ENCODE results near the gene OPHN1.

OPHN1 gene

GRCh38 chrX:68209008-68209407 is 224.3 kb downstream of the OPHN1 start:
- no peak overlapping the region for H3K27ac ChIP-seq (ENCODE audit: low read depth, low read length)
- H3K4me3 ChIP-seq (ENCODE audit: low read depth in 1 of 2, low read length in 2 of 2): no peak overlapping the region
- no peaks in the 10 kb centered on the region for H3K4me1 ChIP-seq (ENCODE audit: control insufficient read depth in 1 of 2, insufficient read depth in 2 of 2, low read length in 2 of 2)
- H3K9me3 ChIP-seq (ENCODE audit: control insufficient read depth in 1 of 2, low read length in 2 of 2): no peaks in the 10 kb centered on the region
- H3K36me3 ChIP-seq (ENCODE audit: control insufficient read depth in 1 of 2, insufficient read depth in 2 of 2, low read length in 2 of 2): peaks cover 0 to 3% of the 10 kb centered on the region in 2 donors
- H3K9ac ChIP-seq (ENCODE audit: low read depth in 1 of 2, low read length in 2 of 2): no peak overlapping the region
- no peaks in the 10 kb centered on the region for H3K27me3 ChIP-seq (ENCODE audit: control insufficient read depth in 1 of 2, insufficient read depth in 2 of 2, low read length in 2 of 2)

DNA sequence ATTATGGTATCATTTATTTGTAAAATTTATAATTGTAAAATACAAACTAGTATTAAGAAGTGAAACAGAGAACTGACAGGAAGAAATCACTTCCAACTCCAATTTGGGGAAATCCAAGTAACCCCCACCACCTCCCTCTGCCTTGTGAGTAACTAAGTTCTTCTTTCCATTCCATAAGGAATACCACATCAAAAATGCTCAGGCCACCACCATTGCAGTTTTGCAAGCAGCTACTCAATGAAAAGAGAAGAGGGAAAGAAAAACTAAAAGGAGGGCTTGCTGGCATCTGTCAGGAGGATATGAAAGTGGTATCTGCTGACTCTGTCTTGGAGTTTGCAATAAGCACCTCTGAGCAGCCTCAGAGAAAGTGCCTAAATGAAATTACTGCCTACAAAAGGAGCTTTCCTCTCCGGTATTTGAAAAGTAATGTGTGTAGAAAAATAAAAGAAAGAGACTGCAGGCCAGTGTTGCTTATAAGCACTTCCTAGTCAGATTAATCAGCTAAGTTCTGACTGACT is 228.7 kb downstream of the OPHN1 start:
- H3K27ac ChIP-seq (ENCODE audit: low read depth, low read length): no peak overlapping the region
- H3K4me3 ChIP-seq (ENCODE audit: low read depth in 1 of 2, low read length in 2 of 2): no peak overlapping the region
- peaks cover 3 to 4% of the 10 kb centered on the region in 2 donors for H3K36me3 ChIP-seq (ENCODE audit: control insufficient read depth in 1 of 2, insufficient read depth in 2 of 2, low read length in 2 of 2)
- H3K4me1 ChIP-seq (ENCODE audit: control insufficient read depth in 1 of 2, insufficient read depth in 2 of 2, low read length in 2 of 2): no peaks in the 10 kb centered on the region
- H3K27me3 ChIP-seq (ENCODE audit: control insufficient read depth in 1 of 2, insufficient read depth in 2 of 2, low read length in 2 of 2): no peaks in the 10 kb centered on the region
- H3K9me3 ChIP-seq (ENCODE audit: control insufficient read depth in 1 of 2, low read length in 2 of 2): no peaks in the 10 kb centered on the region
- H3K9ac ChIP-seq (ENCODE audit: low read depth in 1 of 2, low read length in 2 of 2): no peak overlapping the region

DNA sequence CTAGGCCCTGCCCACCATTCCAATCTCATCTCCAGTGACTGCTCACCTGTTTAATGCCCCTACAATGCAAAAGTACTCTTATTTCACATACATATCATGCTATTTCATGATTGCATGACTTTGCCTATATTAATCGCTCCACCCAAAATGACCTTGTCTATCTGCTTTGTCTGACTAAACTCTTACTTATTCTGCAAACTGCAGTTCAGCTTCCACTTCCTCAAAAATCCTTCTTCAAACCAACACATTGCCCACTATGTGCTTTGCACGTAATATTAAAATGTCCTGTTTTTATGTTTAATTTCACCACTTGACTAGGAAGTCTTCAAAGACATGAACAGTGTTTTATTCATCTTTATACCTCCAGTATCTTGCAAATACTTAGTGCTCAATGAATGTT is 229.6 kb downstream of the OPHN1 start:
- peaks cover 0 to 4% of the 10 kb centered on the region in 2 donors for H3K36me3 ChIP-seq (ENCODE audit: control insufficient read depth in 1 of 2, insufficient read depth in 2 of 2, low read length in 2 of 2)
- no peaks in the 10 kb centered on the region for H3K27me3 ChIP-seq (ENCODE audit: control insufficient read depth in 1 of 2, insufficient read depth in 2 of 2, low read length in 2 of 2)
- H3K4me1 ChIP-seq (ENCODE audit: control insufficient read depth in 1 of 2, insufficient read depth in 2 of 2, low read length in 2 of 2): no peaks in the 10 kb centered on the region
- no peak overlapping the region for H3K9ac ChIP-seq (ENCODE audit: low read depth in 1 of 2, low read length in 2 of 2)
- H3K4me3 ChIP-seq (ENCODE audit: low read depth in 1 of 2, low read length in 2 of 2): no peak overlapping the region
- no peak overlapping the region for H3K27ac ChIP-seq (ENCODE audit: low read depth, low read length)
- H3K9me3 ChIP-seq (ENCODE audit: control insufficient read depth in 1 of 2, low read length in 2 of 2): no peaks in the 10 kb centered on the region

DNA sequence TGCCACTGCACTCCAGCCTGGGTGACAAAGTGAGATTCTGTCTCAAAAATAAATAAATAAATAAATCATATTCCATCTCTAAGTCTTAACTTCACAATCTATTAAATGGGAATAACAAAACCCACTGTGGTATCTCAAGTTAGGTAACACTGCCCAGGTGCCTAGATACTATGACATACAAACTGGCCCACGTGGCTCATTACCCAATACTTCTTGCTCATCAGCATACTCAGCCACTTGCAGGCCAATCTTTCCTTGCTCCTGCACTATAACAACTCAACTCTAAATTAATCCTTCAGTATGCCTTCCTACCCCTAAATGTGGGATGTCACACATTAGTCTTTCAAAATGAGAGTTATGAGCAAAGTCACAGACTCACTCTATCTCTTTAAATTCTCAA is 230.1 kb downstream of the OPHN1 start:
- no peak overlapping the region for H3K27ac ChIP-seq (ENCODE audit: low read depth, low read length)
- H3K9me3 ChIP-seq (ENCODE audit: control insufficient read depth in 1 of 2, low read length in 2 of 2): no peaks in the 10 kb centered on the region
- no peak overlapping the region for H3K4me3 ChIP-seq (ENCODE audit: low read depth in 1 of 2, low read length in 2 of 2)
- H3K4me1 ChIP-seq (ENCODE audit: control insufficient read depth in 1 of 2, insufficient read depth in 2 of 2, low read length in 2 of 2): no peaks in the 10 kb centered on the region
- H3K36me3 ChIP-seq (ENCODE audit: control insufficient read depth in 1 of 2, insufficient read depth in 2 of 2, low read length in 2 of 2): peaks cover 0 to 4% of the 10 kb centered on the region in 2 donors
- no peak overlapping the region for H3K9ac ChIP-seq (ENCODE audit: low read depth in 1 of 2, low read length in 2 of 2)
- no peaks in the 10 kb centered on the region for H3K27me3 ChIP-seq (ENCODE audit: control insufficient read depth in 1 of 2, insufficient read depth in 2 of 2, low read length in 2 of 2)

DNA sequence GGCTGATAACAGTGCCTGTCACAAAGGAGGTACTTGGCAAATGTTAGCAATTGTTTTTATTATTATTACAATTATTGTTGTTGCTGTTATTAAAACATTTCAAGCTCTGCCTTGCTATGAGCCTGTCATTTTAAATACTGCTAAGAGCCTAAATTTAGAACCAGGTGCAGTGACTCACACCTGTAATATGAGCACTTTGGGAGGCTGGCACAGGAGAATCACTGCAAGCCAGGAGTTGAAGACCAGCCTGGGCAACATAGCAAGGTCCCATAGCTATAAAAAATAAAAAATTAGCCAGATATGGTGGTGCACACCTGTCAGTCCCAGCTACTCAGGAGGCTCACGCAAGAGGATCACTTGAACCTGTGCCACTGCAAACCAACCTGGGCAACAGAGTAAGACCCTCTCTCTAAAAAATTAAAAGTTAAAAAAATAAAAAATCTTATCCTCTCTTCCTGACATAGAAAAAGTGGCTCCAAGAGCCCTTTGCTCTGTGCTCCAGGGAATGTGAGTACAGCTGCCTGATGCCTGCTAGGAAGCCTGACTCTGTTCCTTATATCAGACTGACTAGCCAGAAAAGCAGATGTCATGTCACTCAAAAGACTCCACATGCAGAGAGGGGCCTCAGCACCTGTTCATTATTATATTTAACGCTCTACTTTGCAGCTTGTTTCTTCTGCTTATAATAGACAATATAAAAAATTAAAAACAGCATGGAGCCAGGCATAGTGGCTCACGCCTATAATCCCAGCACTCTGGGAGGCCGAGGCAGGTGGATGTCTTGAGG is 234.0 kb downstream of the OPHN1 start:
- no peak overlapping the region for H3K4me3 ChIP-seq (ENCODE audit: low read depth in 1 of 2, low read length in 2 of 2)

DNA sequence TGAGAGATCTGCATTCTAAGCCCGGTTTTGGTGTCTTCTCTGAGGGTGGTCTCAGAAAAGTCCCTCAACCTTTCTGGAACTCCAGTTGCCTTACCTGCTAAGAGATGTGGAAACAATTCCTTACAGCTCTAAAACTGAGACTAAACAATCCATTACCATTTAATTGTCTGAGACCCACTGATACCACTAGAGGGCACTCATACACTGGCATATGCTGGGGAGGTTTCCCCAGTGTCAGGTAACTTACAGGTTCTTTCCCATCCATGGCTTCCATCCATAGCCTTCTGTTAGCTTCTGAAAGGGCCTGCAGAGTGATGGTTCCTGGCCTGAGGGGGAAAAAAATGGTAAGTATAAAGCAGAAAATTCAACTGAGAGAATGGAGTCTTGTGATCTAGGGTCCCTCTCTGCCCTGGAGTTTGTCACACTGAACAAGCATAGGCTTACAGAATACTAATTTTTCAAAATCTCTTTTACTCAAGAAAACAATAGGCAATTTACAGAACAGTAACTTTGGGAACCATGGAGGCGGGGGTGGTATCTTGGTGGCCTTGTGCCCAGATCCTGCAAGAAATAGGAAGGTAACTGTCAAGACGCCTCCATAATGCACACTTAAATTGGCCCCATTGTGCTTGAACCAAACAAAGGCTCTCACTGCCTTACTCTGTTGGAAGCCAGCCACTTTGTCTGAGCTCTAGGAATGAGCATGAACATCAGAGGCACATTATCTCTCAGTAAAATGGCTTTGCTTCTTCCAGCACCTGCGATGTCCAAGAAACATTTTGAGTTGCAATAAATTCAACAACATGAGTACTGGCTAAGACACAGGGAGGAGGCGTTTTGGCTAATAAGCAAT is 236.1 kb downstream of the OPHN1 start:
- Histone ChIP-seq H3K27ac (ENCODE audit: low read depth, low read length) (no peak overlapping the region), H3K9me3 (ENCODE audit: control insufficient read depth in 1 of 2, low read length in 2 of 2) (no peaks in the 10 kb centered on the region), H3K9ac (ENCODE audit: low read depth in 1 of 2, low read length in 2 of 2) (no peak overlapping the region), H3K27me3 (ENCODE audit: control insufficient read depth in 1 of 2, insufficient read depth in 2 of 2, low read length in 2 of 2) (no peaks in the 10 kb centered on the region), H3K4me3 (ENCODE audit: low read depth in 1 of 2, low read length in 2 of 2) (no peak overlapping the region), H3K4me1 (ENCODE audit: control insufficient read depth in 1 of 2, insufficient read depth in 2 of 2, low read length in 2 of 2) (no peaks in the 10 kb centered on the region), H3K36me3 (ENCODE audit: control insufficient read depth in 1 of 2, insufficient read depth in 2 of 2, low read length in 2 of 2) (peaks cover 0 to 4% of the 10 kb centered on the region in 2 donors)

More for the DNA sequence above, 234.0 kb downstream of the OPHN1 start:
- H3K36me3 ChIP-seq (ENCODE audit: control insufficient read depth in 1 of 2, insufficient read depth in 2 of 2, low read length in 2 of 2): peaks cover 0 to 4% of the 10 kb centered on the region in 2 donors
- H3K27me3 ChIP-seq (ENCODE audit: control insufficient read depth in 1 of 2, insufficient read depth in 2 of 2, low read length in 2 of 2): no peaks in the 10 kb centered on the region
- no peaks in the 10 kb centered on the region for H3K9me3 ChIP-seq (ENCODE audit: control insufficient read depth in 1 of 2, low read length in 2 of 2)
- H3K4me1 ChIP-seq (ENCODE audit: control insufficient read depth in 1 of 2, insufficient read depth in 2 of 2, low read length in 2 of 2): no peaks in the 10 kb centered on the region
- H3K27ac ChIP-seq (ENCODE audit: low read depth, low read length): no peak overlapping the region
- H3K9ac ChIP-seq (ENCODE audit: low read depth in 1 of 2, low read length in 2 of 2): no peak overlapping the region

DNA sequence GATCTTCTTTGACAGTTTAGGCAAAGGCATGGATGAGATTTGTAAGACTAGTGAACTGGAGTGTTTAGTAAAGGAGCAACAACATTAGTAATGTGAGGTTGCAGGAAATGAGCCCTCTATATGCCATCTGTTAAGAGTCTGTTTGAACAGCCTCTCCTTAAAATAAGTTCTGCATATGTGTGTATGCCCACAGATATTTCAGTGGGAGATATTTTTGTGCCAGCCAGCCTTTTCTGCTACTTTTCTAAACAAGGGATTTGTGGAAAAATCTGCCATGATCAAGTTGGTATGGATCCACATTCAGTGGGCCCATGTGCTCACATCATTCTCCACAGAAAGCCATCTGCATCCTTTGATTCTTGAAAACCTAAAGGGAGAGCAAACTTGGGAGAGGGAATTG is 237.7 kb downstream of the OPHN1 start:
- H3K4me3 ChIP-seq (ENCODE audit: low read depth in 1 of 2, low read length in 2 of 2): no peak overlapping the region
- H3K4me1 ChIP-seq (ENCODE audit: control insufficient read depth in 1 of 2, insufficient read depth in 2 of 2, low read length in 2 of 2): no peaks in the 10 kb centered on the region
- H3K36me3 ChIP-seq (ENCODE audit: control insufficient read depth in 1 of 2, insufficient read depth in 2 of 2, low read length in 2 of 2): peaks cover 0 to 5% of the 10 kb centered on the region in 2 donors
- no peak overlapping the region for H3K9ac ChIP-seq (ENCODE audit: low read depth in 1 of 2, low read length in 2 of 2)
- H3K27ac ChIP-seq (ENCODE audit: low read depth, low read length): no peak overlapping the region
- no peaks in the 10 kb centered on the region for H3K9me3 ChIP-seq (ENCODE audit: control insufficient read depth in 1 of 2, low read length in 2 of 2)
- no peaks in the 10 kb centered on the region for H3K27me3 ChIP-seq (ENCODE audit: control insufficient read depth in 1 of 2, insufficient read depth in 2 of 2, low read length in 2 of 2)

- no peak overlapping the region for H3K27ac ChIP-seq (ENCODE audit: low read depth, low read length)
- H3K9me3 ChIP-seq (ENCODE audit: control insufficient read depth in 1 of 2, low read length in 2 of 2): no peaks in the 10 kb centered on the region
- no peaks in the 10 kb centered on the region for H3K4me1 ChIP-seq (ENCODE audit: control insufficient read depth in 1 of 2, insufficient read depth in 2 of 2, low read length in 2 of 2)
- no peak overlapping the region for H3K9ac ChIP-seq (ENCODE audit: low read depth in 1 of 2, low read length in 2 of 2)
- H3K27me3 ChIP-seq (ENCODE audit: control insufficient read depth in 1 of 2, insufficient read depth in 2 of 2, low read length in 2 of 2): no peaks in the 10 kb centered on the region
- peaks cover 0 to 5% of the 10 kb centered on the region in 2 donors for H3K36me3 ChIP-seq (ENCODE audit: control insufficient read depth in 1 of 2, insufficient read depth in 2 of 2, low read length in 2 of 2)
- no peak overlapping the region for H3K4me3 ChIP-seq (ENCODE audit: low read depth in 1 of 2, low read length in 2 of 2)
Observed at GRCh38 chrX:68193786-68194185, 239.5 kb downstream of the OPHN1 start.

DNA sequence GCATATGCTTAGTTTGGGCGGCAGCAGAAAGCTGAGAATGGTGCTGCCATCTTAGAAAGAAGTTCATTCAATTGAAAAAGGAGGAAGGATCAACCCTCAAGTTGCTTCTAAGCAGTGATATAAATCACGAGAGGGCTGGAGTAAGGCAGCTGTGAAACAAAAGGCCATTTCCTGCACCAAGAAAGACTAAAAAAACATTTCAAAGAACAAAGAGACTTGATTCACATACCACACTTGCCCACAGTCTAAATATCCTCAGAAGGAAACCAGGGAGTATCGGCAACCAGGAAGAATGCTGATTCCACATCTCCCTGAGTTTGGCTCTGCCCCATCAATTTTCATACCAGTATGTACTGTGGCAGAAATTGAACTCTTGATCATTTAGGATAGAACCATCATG is 240.1 kb downstream of the OPHN1 start:
- no peak overlapping the region for H3K4me3 ChIP-seq (ENCODE audit: low read depth in 1 of 2, low read length in 2 of 2)
- no peaks in the 10 kb centered on the region for H3K27me3 ChIP-seq (ENCODE audit: control insufficient read depth in 1 of 2, insufficient read depth in 2 of 2, low read length in 2 of 2)
- H3K4me1 ChIP-seq (ENCODE audit: control insufficient read depth in 1 of 2, insufficient read depth in 2 of 2, low read length in 2 of 2): no peaks in the 10 kb centered on the region
- H3K36me3 ChIP-seq (ENCODE audit: control insufficient read depth in 1 of 2, insufficient read depth in 2 of 2, low read length in 2 of 2): peaks cover 0 to 5% of the 10 kb centered on the region in 2 donors
- H3K27ac ChIP-seq (ENCODE audit: low read depth, low read length): no peak overlapping the region
- no peak overlapping the region for H3K9ac ChIP-seq (ENCODE audit: low read depth in 1 of 2, low read length in 2 of 2)
- no peaks in the 10 kb centered on the region for H3K9me3 ChIP-seq (ENCODE audit: control insufficient read depth in 1 of 2, low read length in 2 of 2)

DNA sequence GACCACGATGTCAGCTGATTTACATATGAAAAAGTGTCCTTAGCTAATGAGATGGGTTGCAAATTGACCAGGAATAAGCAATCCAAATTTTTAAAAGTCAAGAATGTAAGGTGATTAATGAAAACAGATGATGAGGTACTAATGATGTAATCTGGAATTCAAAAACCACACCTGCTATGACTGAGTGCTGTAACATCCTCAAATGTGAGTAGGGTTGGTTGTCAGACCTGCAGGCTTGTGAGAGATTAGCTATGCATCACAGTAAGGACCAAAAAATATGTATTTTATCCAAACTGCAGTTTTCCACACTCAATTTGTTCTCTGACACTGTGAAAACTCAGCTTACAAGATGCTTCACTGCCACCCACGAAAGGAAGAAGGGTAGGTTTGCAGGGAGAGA is 242.5 kb downstream of the OPHN1 start:
- Histone ChIP-seq H3K9ac (ENCODE audit: low read depth in 1 of 2, low read length in 2 of 2) (no peak overlapping the region), H3K4me1 (ENCODE audit: control insufficient read depth in 1 of 2, insufficient read depth in 2 of 2, low read length in 2 of 2) (no peaks in the 10 kb centered on the region), H3K27me3 (ENCODE audit: control insufficient read depth in 1 of 2, insufficient read depth in 2 of 2, low read length in 2 of 2) (no peaks in the 10 kb centered on the region), H3K36me3 (ENCODE audit: control insufficient read depth in 1 of 2, insufficient read depth in 2 of 2, low read length in 2 of 2) (peaks cover 0 to 5% of the 10 kb centered on the region in 2 donors), H3K27ac (ENCODE audit: low read depth, low read length) (no peak overlapping the region), H3K4me3 (ENCODE audit: low read depth in 1 of 2, low read length in 2 of 2) (no peak overlapping the region), H3K9me3 (ENCODE audit: control insufficient read depth in 1 of 2, low read length in 2 of 2) (no peaks in the 10 kb centered on the region)
